Cardiac muscle cell (in vitro differentiated cells and primary cell): ENCODE results near the gene LHX8. TPM values are rescaled to one million over a fixed set of nuclear protein-coding genes. Genes with fewer than 3 reads are reported as not detected.

Experiments
- DNase-seq, 2 donors: peaks; one replicate each; pipeline versions ENCODE4 v3.0.0 to v3.0.0-alpha.2; 2010 to 2017; ENCODE audit warnings: low read depth in 1 of 2, low spot score in 1 of 2
- H3K27ac ChIP-seq: fragments of 200-600 bp; sonication (generic); 2 replicates; pipeline ENCODE4 v1.5.1; 2016
- H3K27me3 ChIP-seq: fragments of 200-600 bp; sonication (generic); 2 replicates; pipeline ENCODE4 v1.6.0; 2016; ENCODE audit warnings: control low read depth
- H3K36me3 ChIP-seq: fragments of 200-600 bp; sonication (generic); 2 replicates; pipeline ENCODE4 v1.5.1; 2016; ENCODE audit warnings: control low read depth
- H3K4me1 ChIP-seq: fragments of 200-600 bp; sonication (generic); 2 replicates; pipeline ENCODE4 v1.8.1; 2017; ENCODE audit warnings: low read depth, mild to moderate bottlenecking, mixed run types
- H3K4me3 ChIP-seq: fragments of 200-600 bp; sonication (generic); 2 replicates; pipeline ENCODE4 v1.5.1; 2016; ENCODE audit warnings: mild to moderate bottlenecking
- H3K9me3 ChIP-seq: fragments of 200-600 bp; sonication (generic); 2 replicates; pipeline ENCODE4 v1.5.1; 2017; ENCODE audit warnings: low read depth, mild to moderate bottlenecking, control low read depth
- CTCF ChIP-seq: IDR thresholded peaks from 2 replicates; pipeline ENCODE4 v1.5.1; 2012; ENCODE audit warnings: low read depth, mild to moderate bottlenecking, low read length
- polyA plus RNA-seq: library from polyadenylated mRNA; unstranded; fragments of >200 nt; fragmentation: Nextera tagmentation; extraction: Ambion mirVana; gene quantifications from 2 replicates; pipeline ENCODE4 v1.2.1, GENCODE V29; 2016
- total RNA-seq: library from RNA; depleted of rRNA; stranded (reverse); fragments of >200 nt; gene quantifications from 2 replicates; pipeline ENCODE4 v1.2.3, GENCODE V29; 2016

The LHX8 gene
- total and polyA plus RNA-seq, 2 experiments from 2014 or later, result 0.18 to 1.9 TPM

- no peaks in the 10 kb centered on the region for H3K36me3 ChIP-seq
- no peak for TF ChIP-seq CTCF
- no peak overlapping the region for H3K4me3 ChIP-seq
- DNase-seq, result no peak
- H3K4me1 ChIP-seq, result no peaks in the 10 kb centered on the region
- H3K27ac ChIP-seq, result no peak overlapping the region
- H3K9me3 ChIP-seq, result no peaks in the 10 kb centered on the region
- H3K27me3 ChIP-seq, result no peaks in the 10 kb centered on the region
Observed at GRCh38 chr1:75159154-75159553, 25.0 kb downstream of the LHX8 start.

GRCh38 chr1:75165264-75165663 is 31.1 kb downstream of the LHX8 start:
- no peaks in the 10 kb centered on the region for H3K4me1 ChIP-seq
- DNase-seq, result no peak
- H3K27ac ChIP-seq, result no peak overlapping the region
- TF ChIP-seq CTCF, result no peak
- H3K36me3 ChIP-seq, result no peaks in the 10 kb centered on the region
- H3K4me3 ChIP-seq, result no peak overlapping the region
- no peaks in the 10 kb centered on the region for H3K27me3 ChIP-seq
- no peaks in the 10 kb centered on the region for H3K9me3 ChIP-seq

- no peak overlapping the region for H3K4me3 ChIP-seq
- no peaks in the 10 kb centered on the region for H3K36me3 ChIP-seq
- no peaks in the 10 kb centered on the region for H3K27me3 ChIP-seq
- DNase-seq, result no peak
- no peak overlapping the region for H3K27ac ChIP-seq
- no peaks in the 10 kb centered on the region for H3K4me1 ChIP-seq
- TF ChIP-seq CTCF, result no peak
- no peaks in the 10 kb centered on the region for H3K9me3 ChIP-seq
Observed at GRCh38 chr1:75166821-75167220, 32.6 kb downstream of the LHX8 start.

- Histone ChIP-seq H3K27ac (no peak overlapping the region), H3K4me1 (peaks cover 7% of the 10 kb centered on the region), H3K9me3 (no peaks in the 10 kb centered on the region), H3K4me3 (no peak overlapping the region), H3K36me3 (no peaks in the 10 kb centered on the region), H3K27me3 (no peaks in the 10 kb centered on the region)
- no peak for DNase-seq
- TF ChIP-seq CTCF, result no peak
Observed at GRCh38 chr1:75170011-75170410, 35.8 kb downstream of the LHX8 start.

GRCh38 chr1:75170981-75171380 is 36.8 kb downstream of the LHX8 start:
- no peaks in the 10 kb centered on the region for H3K36me3 ChIP-seq
- H3K4me1 ChIP-seq, result peaks cover 7% of the 10 kb centered on the region
- no peak overlapping the region for H3K4me3 ChIP-seq
- no peaks in the 10 kb centered on the region for H3K27me3 ChIP-seq
- H3K9me3 ChIP-seq, result no peaks in the 10 kb centered on the region
- TF ChIP-seq CTCF, result no peak
- no peak for DNase-seq
- H3K27ac ChIP-seq, result no peak overlapping the region

GRCh38 chr1:75171876-75172275 is 37.7 kb downstream of the LHX8 start:
- H3K4me1 ChIP-seq, result peaks cover 7% of the 10 kb centered on the region
- TF ChIP-seq CTCF, result no peak
- no peaks in the 10 kb centered on the region for H3K36me3 ChIP-seq
- no peak overlapping the region for H3K4me3 ChIP-seq
- no peak for DNase-seq
- H3K27me3 ChIP-seq, result no peaks in the 10 kb centered on the region
- H3K27ac ChIP-seq, result no peak overlapping the region
- no peaks in the 10 kb centered on the region for H3K9me3 ChIP-seq
